ENCODE measurements around the gene MEI4.
"Not testable (repeated sequence)": the region's sequence is repeated elsewhere in the genome, so short reads cannot be mapped to it uniquely, and the experiment has no call there.

The MEI4 gene

DNA sequence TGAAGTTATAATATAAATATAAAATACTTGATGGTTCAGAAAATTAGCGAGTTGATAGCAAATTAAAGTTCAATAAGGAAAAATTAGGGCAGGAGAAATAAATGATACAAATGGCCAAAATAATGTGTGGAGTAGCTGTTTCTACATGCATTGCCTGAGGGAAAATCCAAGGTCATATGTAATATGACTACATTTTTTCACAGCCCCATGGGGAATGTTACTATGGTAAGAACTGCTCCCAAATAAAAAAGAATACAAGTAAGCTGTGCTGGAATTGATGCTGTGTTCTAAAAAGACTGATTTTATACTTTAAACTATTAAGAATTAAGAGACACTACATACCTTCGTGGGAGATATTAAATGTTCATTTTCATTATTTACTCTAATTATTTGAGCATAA, 34.1 kb downstream of the MEI4 start:
- H3K9me3 ChIP-seq (ENCODE audit: insufficient read depth, low read depth, low read length): no peaks in the 10 kb centered on the region
- no peaks in the 10 kb centered on the region for H3K4me1 ChIP-seq (ENCODE audit: insufficient read depth, low read length)
- H3K27ac ChIP-seq (ENCODE audit: low read length): no peak overlapping the region
- H3K36me3 ChIP-seq (ENCODE audit: insufficient read depth, low read depth, low read length): no peaks in the 10 kb centered on the region
- H3K4me3 ChIP-seq (ENCODE audit: low read length): no peak overlapping the region
- no peak overlapping the region for H3K9ac ChIP-seq (ENCODE audit: low read depth, low read length)
- no peaks in the 10 kb centered on the region for H3K27me3 ChIP-seq (ENCODE audit: insufficient read depth, low read length)

DNA sequence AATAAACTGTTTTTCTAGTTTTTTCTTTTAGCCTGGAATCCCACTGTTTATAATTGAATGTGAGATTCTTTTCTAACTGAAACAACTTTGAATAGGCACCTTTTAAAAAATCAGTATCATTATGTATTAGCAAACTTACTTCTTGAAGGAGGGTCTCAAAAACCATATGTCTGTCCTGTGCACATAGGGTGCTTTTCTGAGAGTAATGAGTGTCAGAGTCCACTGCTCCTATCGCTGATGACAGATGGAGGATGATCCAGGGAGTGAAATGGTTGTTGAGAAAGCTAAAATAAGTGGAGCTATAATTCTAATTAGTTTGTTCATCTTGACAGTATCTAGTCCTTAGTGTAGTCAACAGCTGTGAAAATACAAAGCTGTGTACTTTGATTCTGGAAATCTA, 35.8 kb downstream of the MEI4 start:
- H3K27ac ChIP-seq (ENCODE audit: low read length): no peak overlapping the region
- no peak overlapping the region for H3K4me3 ChIP-seq (ENCODE audit: low read length)
- H3K4me1 ChIP-seq (ENCODE audit: insufficient read depth, low read length): no peaks in the 10 kb centered on the region
- H3K9me3 ChIP-seq (ENCODE audit: insufficient read depth, low read depth, low read length): no peaks in the 10 kb centered on the region
- H3K36me3 ChIP-seq (ENCODE audit: insufficient read depth, low read depth, low read length): no peaks in the 10 kb centered on the region
- no peak overlapping the region for H3K9ac ChIP-seq (ENCODE audit: low read depth, low read length)
- no peaks in the 10 kb centered on the region for H3K27me3 ChIP-seq (ENCODE audit: insufficient read depth, low read length)

DNA sequence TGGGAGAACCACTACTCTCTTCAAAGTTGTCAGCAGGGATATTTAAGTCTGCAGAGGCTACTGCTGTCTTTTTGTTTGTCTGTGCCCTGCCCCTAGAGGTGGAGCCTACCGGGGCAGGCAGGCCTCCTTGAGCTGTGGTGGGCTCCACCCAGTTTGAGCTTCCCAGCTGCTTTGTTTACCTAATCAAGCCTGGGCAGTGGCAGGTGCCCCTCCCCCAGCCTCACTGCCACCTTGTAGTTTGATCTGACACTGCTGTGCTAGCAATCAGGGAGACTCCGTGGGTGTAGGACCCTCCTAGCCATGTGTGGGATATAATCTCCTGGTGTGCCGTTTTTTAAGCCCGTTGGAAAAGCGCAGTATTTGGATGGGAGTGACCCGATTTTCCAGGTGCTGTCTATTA, 47.3 kb downstream of the MEI4 start:
- not testable (repeated sequence) for H3K27me3 ChIP-seq (ENCODE audit: insufficient read depth, low read length); H3K4me3 ChIP-seq (ENCODE audit: low read length); H3K9ac ChIP-seq (ENCODE audit: low read depth, low read length); H3K36me3 ChIP-seq (ENCODE audit: insufficient read depth, low read depth, low read length); H3K27ac ChIP-seq (ENCODE audit: low read length)
- H3K9me3 ChIP-seq (ENCODE audit: insufficient read depth, low read depth, low read length): peaks cover 11% of the 10 kb centered on the region
- H3K4me1 ChIP-seq (ENCODE audit: insufficient read depth, low read length): peaks cover 15% of the 10 kb centered on the region; the same call in 1 of the 2 replicates

DNA sequence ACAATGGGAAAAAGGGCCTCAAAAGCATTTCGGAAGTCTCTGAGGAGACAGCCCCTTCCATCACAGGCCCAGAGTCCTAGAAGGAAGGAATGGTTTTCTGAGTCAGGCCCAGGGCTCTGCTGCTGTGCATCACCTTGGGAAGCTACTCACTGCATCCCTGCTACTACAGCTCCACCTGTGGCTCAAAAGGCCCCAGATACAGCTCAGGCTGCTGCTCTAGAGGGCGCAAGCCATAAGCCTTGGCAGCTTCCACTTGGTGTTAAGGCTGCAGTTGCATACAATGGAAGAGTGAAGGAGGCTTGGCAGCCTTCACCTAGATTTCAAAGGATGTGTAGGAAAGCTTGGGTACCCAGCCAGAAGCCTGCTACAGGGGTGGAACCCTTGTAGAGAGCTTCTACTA, 54.8 kb downstream of the MEI4 start:
- Histone ChIP-seq H3K9me3 (ENCODE audit: insufficient read depth, low read depth, low read length) (peaks cover 2% of the 10 kb centered on the region; the same call in 1 of the 2 replicates), H3K27me3 (ENCODE audit: insufficient read depth, low read length) (no peaks in the 10 kb centered on the region), H3K4me1 (ENCODE audit: insufficient read depth, low read length) (peaks cover 13% of the 10 kb centered on the region; the same call in 1 of the 2 replicates), H3K36me3 (ENCODE audit: insufficient read depth, low read depth, low read length) (no peaks in the 10 kb centered on the region), H3K27ac (ENCODE audit: low read length) (no peak overlapping the region), H3K9ac (ENCODE audit: low read depth, low read length) (no peak overlapping the region), H3K4me3 (ENCODE audit: low read length) (no peak overlapping the region)

DNA sequence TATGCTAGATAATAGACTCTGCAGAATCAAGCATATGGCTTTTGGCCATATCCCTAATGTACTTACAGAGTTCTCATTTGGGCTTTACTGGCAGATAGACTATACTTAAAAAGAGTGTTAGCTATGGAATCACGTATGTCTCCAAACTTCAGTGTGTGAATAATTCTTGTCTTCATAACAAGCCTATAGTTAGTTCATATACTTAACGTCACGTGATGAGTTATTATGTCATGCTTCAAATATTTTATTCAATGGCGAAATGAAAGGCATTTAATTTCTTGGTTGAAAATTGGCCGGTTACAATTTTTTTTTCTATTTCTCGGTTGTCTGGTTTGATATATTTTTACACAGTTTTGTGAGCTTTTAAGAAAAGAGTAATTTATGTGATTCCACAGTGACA, 62.7 kb downstream of the MEI4 start:
- H3K9me3 ChIP-seq (ENCODE audit: insufficient read depth, low read depth, low read length): no peaks in the 10 kb centered on the region
- no peak overlapping the region for H3K4me3 ChIP-seq (ENCODE audit: low read length)
- no peak overlapping the region for H3K9ac ChIP-seq (ENCODE audit: low read depth, low read length)
- no peak overlapping the region for H3K27ac ChIP-seq (ENCODE audit: low read length)
- peaks cover 7% of the 10 kb centered on the region; the same call in 1 of the 2 replicates for H3K4me1 ChIP-seq (ENCODE audit: insufficient read depth, low read length)
- no peaks in the 10 kb centered on the region for H3K27me3 ChIP-seq (ENCODE audit: insufficient read depth, low read length)
- no peaks in the 10 kb centered on the region for H3K36me3 ChIP-seq (ENCODE audit: insufficient read depth, low read depth, low read length)

DNA sequence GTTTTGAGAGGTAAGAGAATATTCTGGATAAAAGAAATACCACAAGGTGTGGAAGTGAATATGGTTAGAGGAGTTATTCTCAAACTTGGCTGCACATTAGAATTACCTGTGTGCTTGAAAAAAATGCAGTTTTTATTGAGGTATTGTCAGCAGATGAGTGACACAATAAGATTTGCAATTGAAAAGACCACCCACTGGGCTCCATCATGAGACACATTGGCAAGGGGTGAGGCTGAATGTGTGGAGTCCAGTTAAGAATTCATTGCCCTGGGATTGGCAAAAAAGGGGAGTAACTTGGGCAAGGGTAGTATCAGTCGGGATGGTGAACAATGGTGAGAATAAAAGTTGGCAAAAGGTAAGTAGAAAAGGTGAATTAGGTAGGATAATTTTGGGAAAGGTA, 63.5 kb downstream of the MEI4 start:
- peak overlapping the region; percentile 2; the same call in 1 of the 2 replicates for H3K4me3 ChIP-seq (ENCODE audit: low read length)
- H3K9ac ChIP-seq (ENCODE audit: low read depth, low read length): no peak overlapping the region
- H3K9me3 ChIP-seq (ENCODE audit: insufficient read depth, low read depth, low read length): no peaks in the 10 kb centered on the region
- H3K36me3 ChIP-seq (ENCODE audit: insufficient read depth, low read depth, low read length): no peaks in the 10 kb centered on the region
- H3K27me3 ChIP-seq (ENCODE audit: insufficient read depth, low read length): no peaks in the 10 kb centered on the region
- H3K27ac ChIP-seq (ENCODE audit: low read length): no peak overlapping the region
- H3K4me1 ChIP-seq (ENCODE audit: insufficient read depth, low read length): peaks cover 7% of the 10 kb centered on the region; the same call in 1 of the 2 replicates

DNA sequence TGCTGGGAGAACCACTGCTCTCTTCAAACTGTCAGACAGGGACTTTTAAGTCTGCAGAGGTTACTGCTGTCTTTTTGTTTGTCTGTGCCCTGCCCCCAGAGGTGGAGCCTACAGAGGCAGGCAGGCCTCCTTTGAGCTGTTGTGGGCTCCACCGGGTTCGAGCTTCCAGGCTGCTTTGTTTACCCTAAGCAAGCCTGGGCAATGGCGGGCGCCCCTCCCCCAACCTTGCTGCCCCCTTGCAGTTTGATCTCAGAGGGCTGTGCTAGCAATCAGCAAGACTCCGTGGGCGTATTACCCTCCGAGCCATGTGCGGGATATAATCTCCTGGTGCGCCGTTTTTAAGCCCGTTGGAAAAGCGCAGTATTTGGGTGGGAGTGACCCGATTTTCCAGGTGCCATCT, 83.2 kb downstream of the MEI4 start:
- not testable (repeated sequence) for H3K9ac ChIP-seq (ENCODE audit: low read depth, low read length); H3K27me3 ChIP-seq (ENCODE audit: insufficient read depth, low read length); H3K4me1 ChIP-seq (ENCODE audit: insufficient read depth, low read length); H3K9me3 ChIP-seq (ENCODE audit: insufficient read depth, low read depth, low read length); H3K36me3 ChIP-seq (ENCODE audit: insufficient read depth, low read depth, low read length); H3K4me3 ChIP-seq (ENCODE audit: low read length); H3K27ac ChIP-seq (ENCODE audit: low read length)

DNA sequence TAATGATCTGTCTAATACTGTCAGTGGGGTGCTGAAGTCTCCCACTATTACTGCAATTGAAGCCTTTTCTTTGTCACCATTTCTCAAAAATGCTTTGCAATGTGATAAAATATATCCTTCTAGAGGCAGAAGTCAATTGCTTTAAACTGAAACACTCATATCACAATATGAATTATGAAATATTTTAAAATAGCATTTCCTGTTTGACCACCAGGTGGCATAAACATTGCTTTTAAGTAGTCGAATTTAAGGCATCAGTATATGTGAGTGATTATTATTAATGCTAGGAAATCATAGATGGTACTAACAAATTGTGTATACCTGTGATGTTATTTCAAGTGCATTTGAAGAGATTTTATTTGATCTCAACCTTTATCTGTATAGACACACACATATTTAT, 87.5 kb downstream of the MEI4 start:
- no peaks in the 10 kb centered on the region for H3K4me1 ChIP-seq (ENCODE audit: insufficient read depth, low read length)

DNA sequence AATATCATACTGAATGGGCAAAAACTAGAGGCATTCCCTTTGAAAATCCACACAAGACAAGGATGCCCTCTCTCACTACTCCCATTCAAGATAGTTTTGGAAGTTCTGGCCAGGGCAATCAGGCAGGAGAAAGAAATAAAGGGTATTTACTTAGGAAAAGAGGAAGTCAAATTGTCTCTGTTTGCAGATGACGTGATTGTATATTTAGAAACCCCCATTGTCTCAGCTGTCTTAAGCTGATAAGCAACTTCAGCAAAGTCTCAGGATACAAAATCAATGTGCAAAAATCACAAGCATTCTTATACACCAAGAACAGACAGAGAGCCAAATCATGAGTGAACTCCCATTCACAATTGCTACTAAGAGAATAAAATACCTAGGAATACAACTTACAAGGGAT, 99.3 kb downstream of the MEI4 start:
- not testable (repeated sequence) for H3K9me3 ChIP-seq (ENCODE audit: insufficient read depth, low read depth, low read length); H3K4me1 ChIP-seq (ENCODE audit: insufficient read depth, low read length); H3K4me3 ChIP-seq (ENCODE audit: low read length); H3K9ac ChIP-seq (ENCODE audit: low read depth, low read length); H3K36me3 ChIP-seq (ENCODE audit: insufficient read depth, low read depth, low read length); H3K27ac ChIP-seq (ENCODE audit: low read length); H3K27me3 ChIP-seq (ENCODE audit: insufficient read depth, low read length)

More for the DNA sequence above, 87.5 kb downstream of the MEI4 start:
- Histone ChIP-seq H3K27me3 (ENCODE audit: insufficient read depth, low read length) (no peaks in the 10 kb centered on the region), H3K9me3 (ENCODE audit: insufficient read depth, low read depth, low read length) (peaks cover 5% of the 10 kb centered on the region; the same call in 1 of the 2 replicates), H3K4me3 (ENCODE audit: low read length) (no peak overlapping the region), H3K36me3 (ENCODE audit: insufficient read depth, low read depth, low read length) (no peaks in the 10 kb centered on the region), H3K9ac (ENCODE audit: low read depth, low read length) (no peak overlapping the region), H3K27ac (ENCODE audit: low read length) (no peak overlapping the region)

DNA sequence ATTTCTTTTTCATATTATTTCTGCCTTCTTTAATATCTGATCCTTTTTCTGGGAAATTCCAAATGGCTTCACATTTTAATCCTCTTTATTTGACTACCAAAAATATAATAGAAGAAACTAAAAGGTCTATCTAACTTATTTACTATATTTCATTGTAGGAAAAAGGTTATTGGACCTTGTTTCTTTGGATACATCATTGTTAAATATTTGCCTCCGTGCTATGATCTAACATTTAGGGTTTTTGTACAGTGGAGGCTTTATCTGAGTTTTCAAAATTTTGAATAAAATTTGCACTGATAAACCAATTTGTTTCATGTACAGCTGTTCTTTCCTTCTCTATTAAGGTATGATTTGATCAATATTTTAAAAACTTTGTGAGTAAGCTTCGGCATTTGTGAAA, 109.5 kb downstream of the MEI4 start:
- H3K4me1 ChIP-seq (ENCODE audit: insufficient read depth, low read length): no peaks in the 10 kb centered on the region
- H3K27me3 ChIP-seq (ENCODE audit: insufficient read depth, low read length): no peaks in the 10 kb centered on the region
- no peak overlapping the region for H3K4me3 ChIP-seq (ENCODE audit: low read length)
- H3K9ac ChIP-seq (ENCODE audit: low read depth, low read length): no peak overlapping the region
- no peak overlapping the region for H3K27ac ChIP-seq (ENCODE audit: low read length)
- H3K9me3 ChIP-seq (ENCODE audit: insufficient read depth, low read depth, low read length): no peaks in the 10 kb centered on the region
- no peaks in the 10 kb centered on the region for H3K36me3 ChIP-seq (ENCODE audit: insufficient read depth, low read depth, low read length)

DNA sequence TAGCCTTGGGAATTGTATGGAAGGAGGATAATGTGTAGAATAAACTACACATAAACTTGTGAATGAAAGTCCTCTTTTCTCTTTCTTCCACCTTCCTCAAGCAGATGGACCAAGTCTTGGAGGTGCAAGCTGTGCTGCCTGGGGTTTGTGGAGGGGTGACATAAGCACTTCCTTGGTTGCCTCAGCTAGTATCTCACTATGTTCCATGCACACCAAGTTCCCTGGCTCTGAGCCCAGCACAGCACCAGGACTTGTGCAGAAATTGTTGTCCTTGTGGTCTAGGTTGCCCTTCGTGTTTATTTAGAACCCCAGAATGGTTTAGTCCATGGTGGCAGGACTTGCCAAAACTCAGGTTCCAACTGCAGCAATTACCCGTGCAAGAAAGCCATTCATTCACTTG, 110.3 kb downstream of the MEI4 start:
- no peaks in the 10 kb centered on the region for H3K27me3 ChIP-seq (ENCODE audit: insufficient read depth, low read length)
- no peaks in the 10 kb centered on the region for H3K4me1 ChIP-seq (ENCODE audit: insufficient read depth, low read length)
- no peaks in the 10 kb centered on the region for H3K36me3 ChIP-seq (ENCODE audit: insufficient read depth, low read depth, low read length)
- H3K4me3 ChIP-seq (ENCODE audit: low read length): no peak overlapping the region
- no peak overlapping the region for H3K27ac ChIP-seq (ENCODE audit: low read length)
- H3K9me3 ChIP-seq (ENCODE audit: insufficient read depth, low read depth, low read length): no peaks in the 10 kb centered on the region
- H3K9ac ChIP-seq (ENCODE audit: low read depth, low read length): no peak overlapping the region

DNA sequence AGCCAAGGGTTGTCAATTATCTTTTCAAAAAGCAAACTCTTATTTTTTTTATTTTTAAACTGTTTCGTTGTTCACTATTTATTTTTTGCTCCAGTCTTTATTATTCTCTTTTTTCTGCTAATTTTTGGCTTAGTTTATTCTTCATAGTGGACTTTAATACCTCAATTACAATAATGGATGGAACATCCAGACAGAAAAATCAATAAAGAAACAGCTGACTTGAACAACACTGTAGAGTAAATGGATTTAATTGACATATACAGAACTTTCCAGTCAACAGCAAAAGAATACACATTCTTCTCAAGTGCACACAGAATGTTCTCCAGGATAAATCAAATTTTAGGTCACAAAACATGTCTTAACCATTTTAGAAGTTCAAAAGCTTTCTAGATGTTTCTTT, 111.5 kb downstream of the MEI4 start:
- Histone ChIP-seq H3K9me3 (ENCODE audit: insufficient read depth, low read depth, low read length) (no peaks in the 10 kb centered on the region), H3K4me1 (ENCODE audit: insufficient read depth, low read length) (no peaks in the 10 kb centered on the region), H3K4me3 (ENCODE audit: low read length) (no peak overlapping the region), H3K9ac (ENCODE audit: low read depth, low read length) (no peak overlapping the region), H3K36me3 (ENCODE audit: insufficient read depth, low read depth, low read length) (no peaks in the 10 kb centered on the region), H3K27ac (ENCODE audit: low read length) (no peak overlapping the region), H3K27me3 (ENCODE audit: insufficient read depth, low read length) (no peaks in the 10 kb centered on the region)
